ENCODE measurements around the gene SPANXN1. TPM values are rescaled to one million over a fixed set of nuclear protein-coding genes. Genes with fewer than 3 reads are reported as not detected.

The SPANXN1 gene, protein sequence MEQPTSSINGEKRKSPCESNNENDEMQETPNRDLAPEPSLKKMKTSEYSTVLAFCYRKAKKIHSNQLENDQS
- total RNA-seq, result not detected in 2 replicates

DNA sequence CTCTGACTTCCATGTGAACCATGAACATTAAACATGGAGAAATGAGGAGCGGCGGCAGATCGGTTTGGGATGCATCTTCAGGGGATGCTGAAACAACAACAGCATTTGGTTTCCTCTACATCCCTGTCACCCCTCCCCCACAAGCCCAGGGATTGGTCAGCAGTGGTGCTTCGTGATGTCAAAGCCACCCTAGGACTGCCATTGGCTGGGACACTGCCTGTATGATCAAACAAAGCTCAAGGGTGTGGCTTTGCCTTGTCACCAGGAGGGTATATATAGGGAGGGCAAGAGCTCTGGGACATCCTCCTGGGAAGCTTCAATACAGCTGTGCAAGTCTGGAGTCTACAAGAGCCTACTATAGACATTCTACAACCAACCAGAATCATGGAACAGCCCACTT is at the start of gene SPANXN1:
Gene SPANXN1 (plus strand): TSS at position 301 of the 400 bp plus-strand sequence. CDS start 84 bp downstream, at position 385.

Measured in epithelial cell of alveolus of lung (primary cell).